GM23338 (cell line): Measurements from ENCODE around the gene ARSI.

Experiments
- CREB1 ChIP-seq: fragments of 250-450 bp; sonication (Bioruptor Pico); IDR thresholded peaks from 2 replicates; pipeline ENCODE4 v1.5.0; 2020; ENCODE audit warnings: low read depth, mild to moderate bottlenecking, moderate library complexity
- CTCF ChIP-seq, 2 experiments: fragments of 200-600 bp in 1 of 2; sonication (generic) in 1 of 2; conservative IDR thresholded peaks; 2 replicates each; pipeline versions ENCODE4 v1.5.1 to v1.6.1; 2016 to 2017; ENCODE audit warnings: antibody characterized with exemption in 2 of 2, low read depth in 2 of 2, mild to moderate bottlenecking in 2 of 2, moderate library complexity in 1 of 2
- ETS1 ChIP-seq: IDR thresholded peaks from 2 replicates; pipeline ENCODE4 v1.6.1; 2016; ENCODE audit warnings: antibody characterized with exemption
- EZH2 ChIP-seq: fragments of 200-600 bp; sonication (generic); IDR thresholded peaks from one replicate; pipeline ENCODE4 v1.8.0; 2017; ENCODE audit warnings: antibody characterized with exemption, mild to moderate bottlenecking, low read depth; ENCODE audit not compliant: unreplicated experiment
- EZH2phosphoT487 ChIP-seq: fragments of 200-600 bp; sonication (generic); IDR thresholded peaks from one replicate; pipeline ENCODE4 v1.8.1; 2018; ENCODE audit warnings: antibody characterized with exemption; ENCODE audit not compliant: unreplicated experiment
- JUNB ChIP-seq: IDR thresholded peaks from one replicate; pipeline ENCODE4 v1.6.1; 2016; ENCODE audit warnings: antibody characterized with exemption; ENCODE audit not compliant: unreplicated experiment
- NANOG ChIP-seq: IDR thresholded peaks from 2 replicates; pipeline ENCODE4 v1.6.1; 2016; ENCODE audit warnings: antibody characterized with exemption, borderline replicate concordance
- POLR2AphosphoS5 ChIP-seq: IDR thresholded peaks from 2 replicates; pipeline ENCODE4 v1.6.1; 2016; ENCODE audit warnings: antibody characterized with exemption, low read depth
- REST ChIP-seq: IDR thresholded peaks from one replicate; pipeline ENCODE4 v1.6.1; 2018; ENCODE audit warnings: antibody characterized with exemption; ENCODE audit not compliant: unreplicated experiment
- STAT1 ChIP-seq: IDR thresholded peaks from one replicate; pipeline ENCODE4 v1.6.1; 2016; ENCODE audit warnings: antibody characterized with exemption; ENCODE audit not compliant: unreplicated experiment
- ZNF114 ChIP-seq: fragments of 250-450 bp; sonication (Bioruptor Pico); IDR thresholded peaks from 2 replicates; pipeline ENCODE4 v1.5.0; 2020; ENCODE audit warnings: mild to moderate bottlenecking, moderate library complexity
- ZNF331 ChIP-seq: fragments of 250-450 bp; sonication (Bioruptor Pico); IDR thresholded peaks from 2 replicates; pipeline ENCODE4 v1.5.0; 2020; ENCODE audit warnings: low read depth, mild to moderate bottlenecking, moderate library complexity
- ZNF462 ChIP-seq: fragments of 250-450 bp; sonication (Bioruptor Pico); IDR thresholded peaks from 2 replicates; pipeline ENCODE4 v1.5.0; 2020; ENCODE audit warnings: mild to moderate bottlenecking, moderate library complexity

- no peak for TF ChIP-seq CTCF (conservative IDR thresholded peaks at IDR 0.05; ENCODE audit: low read depth in 2 of 2)
- no peak for TF ChIP-seq JUNB
- TF ChIP-seq EZH2phosphoT487 = no peak
- no peak for TF ChIP-seq POLR2AphosphoS5
- no peak for TF ChIP-seq EZH2
- TF ChIP-seq ZNF462 (CRISPR knock-in tag) = no peak
- TF ChIP-seq CREB1 = no peak
- no peak for TF ChIP-seq REST
- TF ChIP-seq STAT1 = no peak
- TF ChIP-seq ZNF114 (CRISPR knock-in tag) = no peak
- no peak for TF ChIP-seq NANOG
- no peak for TF ChIP-seq ETS1
- TF ChIP-seq ZNF331 (CRISPR knock-in tag) = no peak
Measured at GRCh38 chr5:150318613-150319483, 16.1 kb upstream of the ARSI start.
